SK-N-SH treated with all-trans-retinoic acid at 6 μM for 48 hours (cell line): ENCODE data around the gene ROPN1.

ENCODE experiments used
- ATAC-seq: fragments of 200-7000 bp; cut with Tn5 transposase; 3 replicates; pipeline ENCODE4 v1.9.1; 2020; ENCODE audit warnings: mild to moderate bottlenecking, moderate library complexity
- ARNTL ChIP-seq: fragments of 450-650 bp; formaldehyde crosslinking; IDR thresholded peaks from 2 replicates; pipeline ENCODE4 v1.5.0; 2020; ENCODE audit warnings: low read depth, mild to moderate bottlenecking, moderate library complexity, borderline replicate concordance
- BACH2 ChIP-seq: fragments of 250-450 bp; sonication (Bioruptor Pico); IDR thresholded peaks from 2 replicates; pipeline ENCODE4 v1.9.0; 2021; ENCODE audit warnings: mild to moderate bottlenecking, borderline replicate concordance
- CREB5 ChIP-seq: fragments of 250-450 bp; sonication (Bioruptor Pico); IDR thresholded peaks from 2 replicates; pipeline ENCODE4 v1.5.1; 2020; ENCODE audit warnings: low read depth, mild to moderate bottlenecking, moderate library complexity
- CSDC2 ChIP-seq: fragments of 250-450 bp; sonication (Bioruptor Pico); IDR thresholded peaks from 2 replicates; pipeline ENCODE4 v1.5.0; 2020; ENCODE audit warnings: mild to moderate bottlenecking, moderate library complexity
- GLIS3 ChIP-seq: fragments of 250-450 bp; sonication (Bioruptor Pico); IDR thresholded peaks from 2 replicates; pipeline ENCODE4 v1.5.0; 2020; ENCODE audit warnings: mild to moderate bottlenecking, moderate library complexity
- OSR1 ChIP-seq: fragments of 250-450 bp; sonication (Bioruptor Pico); IDR thresholded peaks from 2 replicates; pipeline ENCODE4 v1.8.0; 2022; ENCODE audit warnings: moderate library complexity, mild to moderate bottlenecking, inconsistent platforms
- PATZ1 ChIP-seq: fragments of 250-450 bp; sonication (Bioruptor Pico); IDR thresholded peaks from 2 replicates; pipeline ENCODE4 v1.8.0; 2020; ENCODE audit warnings: mild to moderate bottlenecking, moderate library complexity, borderline replicate concordance
- POU6F1 ChIP-seq: fragments of 250-450 bp; sonication (Bioruptor Pico); IDR thresholded peaks from 2 replicates; pipeline ENCODE4 v1.8.0; 2021; ENCODE audit warnings: low read depth, mild to moderate bottlenecking, moderate library complexity, borderline replicate concordance
- PPARA ChIP-seq: fragments of 250-450 bp; sonication (Bioruptor Pico); IDR thresholded peaks from 2 replicates; pipeline ENCODE4 v1.5.0; 2020; ENCODE audit warnings: mild to moderate bottlenecking, borderline replicate concordance
- RARB ChIP-seq: fragments of 250-450 bp; sonication (Bioruptor Pico); IDR thresholded peaks from 2 replicates; pipeline ENCODE4 v1.8.0; 2021; ENCODE audit warnings: mild to moderate bottlenecking, moderate library complexity
- SNAI2 ChIP-seq: fragments of 250-450 bp; sonication (Bioruptor Pico); IDR thresholded peaks from 2 replicates; pipeline ENCODE4 v1.5.0; 2020; ENCODE audit warnings: mild to moderate bottlenecking, moderate library complexity
- TCF4 ChIP-seq: fragments of 250-450 bp; sonication (Bioruptor Pico); IDR thresholded peaks from 2 replicates; pipeline ENCODE4 v1.8.0; 2021; ENCODE audit warnings: mild to moderate bottlenecking, moderate library complexity, borderline replicate concordance
- TOX ChIP-seq: fragments of 250-450 bp; sonication (Bioruptor Pico); IDR thresholded peaks from 2 replicates; pipeline ENCODE4 v1.8.0; 2021; ENCODE audit warnings: mild to moderate bottlenecking, moderate library complexity, borderline replicate concordance
- TSHZ2 ChIP-seq: fragments of 250-450 bp; sonication (Bioruptor Pico); IDR thresholded peaks from 2 replicates; pipeline ENCODE4 v1.5.0; 2020; ENCODE audit warnings: mild to moderate bottlenecking, moderate library complexity
- ZC3H10 ChIP-seq: fragments of 250-450 bp; sonication (Bioruptor Pico); IDR thresholded peaks from 2 replicates; pipeline ENCODE4 v1.5.1; 2021; ENCODE audit warnings: mild to moderate bottlenecking, moderate library complexity
- ZFP3 ChIP-seq: fragments of 250-450 bp; sonication (Bioruptor Pico); IDR thresholded peaks from 2 replicates; pipeline ENCODE4 v1.5.0; 2020; ENCODE audit warnings: mild to moderate bottlenecking, moderate library complexity
- ZFP30 ChIP-seq: fragments of 450-650 bp; formaldehyde crosslinking; IDR thresholded peaks from 2 replicates; pipeline ENCODE4 v1.5.0; 2022; ENCODE audit warnings: mild to moderate bottlenecking, moderate library complexity
- ZNF565 ChIP-seq: fragments of 450-650 bp; formaldehyde crosslinking; conservative IDR thresholded peaks from 2 replicates; pipeline ENCODE4 v1.5.0; 2020; ENCODE audit warnings: low read depth, mild to moderate bottlenecking, moderate library complexity
- ZNF70 ChIP-seq: fragments of 450-650 bp; formaldehyde crosslinking; IDR thresholded peaks from 2 replicates; pipeline ENCODE4 v1.5.0; 2020; ENCODE audit warnings: mild to moderate bottlenecking, moderate library complexity

The ROPN1 gene

GRCh38 chr3:123926396-123926795, 65.5 kb downstream of the ROPN1 start:
- ATAC-seq, result no peak
- TF ChIP-seq SNAI2 (CRISPR knock-in tag), result no peak

- no peak for TF ChIP-seq BACH2 (CRISPR knock-in tag)
- no peak for TF ChIP-seq TCF4 (CRISPR knock-in tag)
- TF ChIP-seq, all 23 proteins: peak for 0
- ATAC-seq, result no peak
These were observed 71.1 kb downstream of the ROPN1 start for GRCh38 chr3:123920868-123921267.

GRCh38 chr3:123920383-123920782, 71.5 kb downstream of the ROPN1 start:
- no peak for ATAC-seq

More at GRCh38 chr3:123920383-123920782, 71.5 kb downstream of the ROPN1 start:
- TF ChIP-seq SNAI2 (CRISPR knock-in tag) (no peak), PATZ1 (CRISPR knock-in tag) (no peak), ZC3H10 (CRISPR knock-in tag) (no peak), CREB5 (CRISPR knock-in tag) (no peak), ZFP30 (CRISPR knock-in tag) (no peak), TSHZ2 (CRISPR knock-in tag) (no peak), BACH2 (CRISPR knock-in tag) (no peak), RARB (CRISPR knock-in tag) (no peak), ZNF565 (CRISPR knock-in tag) (no peak), TOX (CRISPR knock-in tag) (no peak), ZFP3 (CRISPR knock-in tag) (no peak), PPARA (CRISPR knock-in tag) (no peak), POU6F1 (CRISPR knock-in tag) (no peak), OSR1 (CRISPR knock-in tag) (no peak), GLIS3 (CRISPR knock-in tag) (no peak), ZNF70 (CRISPR knock-in tag) (no peak), CSDC2 (CRISPR knock-in tag) (no peak), ARNTL (CRISPR knock-in tag) (no peak)
- TF ChIP-seq, all 23 proteins: peak for 0
